PFSK-1 (cell line): ENCODE measurements around the gene AKAP10.

Source experiments
- FOXP2 ChIP-seq: optimal IDR thresholded peaks from 2 replicates; pipeline ENCODE3; 2011; ENCODE audit warnings: borderline replicate concordance, control low read depth, inconsistent platforms; ENCODE audit not compliant: insufficient read depth; ENCODE audit errors: extremely low read length, extremely low read depth
- POLR2AphosphoS5 ChIP-seq: IDR thresholded peaks from 2 replicates; pipeline ENCODE4 v1.6.1; 2012; ENCODE audit warnings: low read depth, mild to moderate bottlenecking, control low read depth, low read length, moderate library complexity
- SIN3A ChIP-seq: IDR thresholded peaks from 2 replicates; pipeline ENCODE4 v1.6.1; 2012; ENCODE audit warnings: mild to moderate bottlenecking, low read length, moderate library complexity, borderline replicate concordance; ENCODE audit not compliant: insufficient read depth
- TAF1 ChIP-seq: IDR thresholded peaks from 2 replicates; pipeline ENCODE4 v1.6.1; 2012; ENCODE audit warnings: low read length, control low read depth, borderline replicate concordance; ENCODE audit not compliant: insufficient read depth
- TF ChIP-seq, protein P1 (sequence below), 2 experiments: IDR thresholded peaks; 2 replicates each; pipeline versions ENCODE4 v1.6.1 to v1.8.0; 2011 to 2012; ENCODE audit warnings: low read depth in 2 of 2, low read length in 2 of 2, control low read depth in 1 of 2, inconsistent platforms in 1 of 2, mild to moderate bottlenecking in 1 of 2, moderate library complexity in 1 of 2; ENCODE audit not compliant: insufficient read depth in 1 of 2

Gene AKAP10

DNA sequence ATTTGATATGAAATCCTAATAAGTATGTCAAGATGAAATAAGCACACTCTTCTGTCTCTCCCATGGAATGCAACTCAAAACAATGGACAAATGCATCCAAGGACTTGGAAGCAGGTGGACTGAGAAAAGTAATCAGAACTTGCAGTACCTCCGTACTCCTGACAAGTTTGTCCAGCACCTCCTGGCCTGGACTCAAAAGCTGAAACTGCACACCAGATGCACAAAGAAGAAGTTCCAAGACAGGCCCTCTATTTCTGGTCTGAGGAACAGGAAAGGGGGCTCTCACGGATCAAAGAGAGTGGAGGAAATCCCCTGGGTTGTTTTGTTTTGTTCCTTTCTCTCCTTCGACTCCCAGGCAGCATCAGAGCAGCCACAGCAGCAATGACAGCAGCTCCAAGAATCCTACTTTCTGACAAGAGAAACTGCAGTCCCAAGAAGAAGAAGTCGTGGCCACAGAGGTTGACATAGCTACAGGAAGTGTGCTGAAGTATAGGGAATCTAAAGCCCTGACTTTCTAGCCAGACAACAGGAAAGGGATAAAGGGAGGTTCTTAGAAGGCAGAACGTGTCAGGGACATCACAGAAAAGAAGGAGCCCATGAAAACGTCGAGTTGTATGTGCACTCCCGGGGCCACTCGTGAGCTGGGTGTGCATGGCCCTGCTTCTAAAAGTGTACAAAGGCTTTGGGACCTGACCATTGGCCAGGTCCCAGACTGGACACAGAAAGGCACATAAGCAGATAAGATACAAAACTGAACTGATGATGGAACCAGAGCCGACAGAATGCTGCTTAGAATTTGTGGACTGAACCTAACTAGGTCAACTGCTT is 29.3 kb downstream of the AKAP10 start:
- TF ChIP-seq SIN3A (no peak), TAF1 (no peak), POLR2AphosphoS5 (no peak), FOXP2 (no peak)
- TF ChIP-seq, protein P1, sequence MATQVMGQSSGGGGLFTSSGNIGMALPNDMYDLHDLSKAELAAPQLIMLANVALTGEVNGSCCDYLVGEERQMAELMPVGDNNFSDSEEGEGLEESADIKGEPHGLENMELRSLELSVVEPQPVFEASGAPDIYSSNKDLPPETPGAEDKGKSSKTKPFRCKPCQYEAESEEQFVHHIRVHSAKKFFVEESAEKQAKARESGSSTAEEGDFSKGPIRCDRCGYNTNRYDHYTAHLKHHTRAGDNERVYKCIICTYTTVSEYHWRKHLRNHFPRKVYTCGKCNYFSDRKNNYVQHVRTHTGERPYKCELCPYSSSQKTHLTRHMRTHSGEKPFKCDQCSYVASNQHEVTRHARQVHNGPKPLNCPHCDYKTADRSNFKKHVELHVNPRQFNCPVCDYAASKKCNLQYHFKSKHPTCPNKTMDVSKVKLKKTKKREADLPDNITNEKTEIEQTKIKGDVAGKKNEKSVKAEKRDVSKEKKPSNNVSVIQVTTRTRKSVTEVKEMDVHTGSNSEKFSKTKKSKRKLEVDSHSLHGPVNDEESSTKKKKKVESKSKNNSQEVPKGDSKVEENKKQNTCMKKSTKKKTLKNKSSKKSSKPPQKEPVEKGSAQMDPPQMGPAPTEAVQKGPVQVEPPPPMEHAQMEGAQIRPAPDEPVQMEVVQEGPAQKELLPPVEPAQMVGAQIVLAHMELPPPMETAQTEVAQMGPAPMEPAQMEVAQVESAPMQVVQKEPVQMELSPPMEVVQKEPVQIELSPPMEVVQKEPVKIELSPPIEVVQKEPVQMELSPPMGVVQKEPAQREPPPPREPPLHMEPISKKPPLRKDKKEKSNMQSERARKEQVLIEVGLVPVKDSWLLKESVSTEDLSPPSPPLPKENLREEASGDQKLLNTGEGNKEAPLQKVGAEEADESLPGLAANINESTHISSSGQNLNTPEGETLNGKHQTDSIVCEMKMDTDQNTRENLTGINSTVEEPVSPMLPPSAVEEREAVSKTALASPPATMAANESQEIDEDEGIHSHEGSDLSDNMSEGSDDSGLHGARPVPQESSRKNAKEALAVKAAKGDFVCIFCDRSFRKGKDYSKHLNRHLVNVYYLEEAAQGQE (IDR thresholded peaks at IDR 0.05; ENCODE audit: insufficient read depth in 1 of 2, low read depth in 2 of 2, low read length in 2 of 2), result no peak

DNA sequence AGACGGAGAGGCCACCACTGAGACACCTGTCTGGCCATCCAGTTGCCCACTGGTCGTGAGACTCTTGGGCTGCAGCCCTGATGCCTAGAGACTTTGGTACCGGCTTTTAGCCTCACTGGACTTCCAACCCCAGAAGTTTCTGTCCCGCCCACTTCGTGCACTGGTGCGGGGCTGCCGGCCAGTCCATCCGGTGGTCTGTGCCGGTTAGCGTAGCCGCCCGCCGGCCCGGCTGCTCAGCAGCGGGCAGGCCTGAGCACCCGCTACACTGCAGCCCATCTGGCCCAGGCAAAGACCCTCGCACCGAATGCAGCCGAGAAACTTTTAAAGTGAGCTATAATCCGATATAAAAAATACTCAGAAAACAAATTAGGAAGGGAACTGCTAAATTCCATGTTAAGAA is 30.7 kb downstream of the AKAP10 start:
- no peak for TF ChIP-seq FOXP2
- TF ChIP-seq TAF1, result no peak
- TF ChIP-seq, protein P1 (IDR thresholded peaks at IDR 0.05; ENCODE audit: insufficient read depth in 1 of 2, low read depth in 2 of 2, low read length in 2 of 2), result no peak
- no peak for TF ChIP-seq SIN3A
- TF ChIP-seq POLR2AphosphoS5, result no peak

DNA sequence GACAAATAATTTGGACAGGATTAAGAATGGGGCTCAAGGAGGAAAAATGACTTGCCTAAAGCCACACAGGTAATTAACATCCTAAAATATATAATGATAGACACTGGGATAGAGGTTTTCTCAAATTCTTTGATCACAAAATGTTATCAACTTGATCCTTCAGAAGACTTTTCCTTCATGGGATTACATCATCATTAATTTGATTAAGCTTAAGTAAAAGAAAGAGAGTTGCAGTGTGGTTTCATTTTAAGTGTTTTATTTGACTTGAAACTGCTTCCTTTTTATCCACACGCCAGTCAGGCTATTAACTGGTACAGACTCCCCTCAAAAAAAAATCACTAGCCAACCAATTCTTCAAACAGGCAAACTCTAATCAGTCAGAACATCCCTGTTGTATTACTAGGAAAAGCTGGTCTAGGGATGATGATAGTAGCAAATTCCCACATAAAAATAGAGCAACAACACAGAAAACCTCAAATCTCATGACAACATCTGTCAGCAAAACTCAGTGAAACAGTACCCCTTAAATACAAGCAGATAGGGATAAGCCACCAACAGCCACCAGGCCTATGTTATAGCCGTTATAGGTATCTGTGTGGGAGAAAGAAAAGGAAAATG is 32.5 kb downstream of the AKAP10 start:
- TF ChIP-seq FOXP2, result no peak

DNA sequence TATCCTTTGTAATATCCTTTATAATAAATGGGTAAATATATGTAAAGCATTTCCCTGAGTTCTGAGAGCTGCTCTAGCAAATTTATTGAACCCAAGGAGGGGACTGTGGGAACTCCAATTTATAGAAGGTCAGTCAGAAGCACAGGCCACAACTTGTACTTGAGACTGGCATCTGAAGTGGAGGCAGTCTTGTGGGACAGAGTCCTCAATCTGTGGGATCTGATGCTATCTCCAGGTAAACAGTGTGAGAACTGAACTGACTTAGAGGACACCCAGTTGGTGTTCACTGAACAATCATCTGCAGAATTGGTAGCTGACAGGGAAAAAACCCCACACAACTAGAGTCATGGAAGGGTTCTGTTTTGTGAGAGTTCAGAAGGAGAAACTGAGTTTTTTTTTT is 34.0 kb downstream of the AKAP10 start:
- TF ChIP-seq SIN3A (no peak), POLR2AphosphoS5 (no peak), TAF1 (no peak), FOXP2 (no peak)
- TF ChIP-seq, protein P1 (IDR thresholded peaks at IDR 0.05; ENCODE audit: insufficient read depth in 1 of 2, low read depth in 2 of 2, low read length in 2 of 2), result no peak

DNA sequence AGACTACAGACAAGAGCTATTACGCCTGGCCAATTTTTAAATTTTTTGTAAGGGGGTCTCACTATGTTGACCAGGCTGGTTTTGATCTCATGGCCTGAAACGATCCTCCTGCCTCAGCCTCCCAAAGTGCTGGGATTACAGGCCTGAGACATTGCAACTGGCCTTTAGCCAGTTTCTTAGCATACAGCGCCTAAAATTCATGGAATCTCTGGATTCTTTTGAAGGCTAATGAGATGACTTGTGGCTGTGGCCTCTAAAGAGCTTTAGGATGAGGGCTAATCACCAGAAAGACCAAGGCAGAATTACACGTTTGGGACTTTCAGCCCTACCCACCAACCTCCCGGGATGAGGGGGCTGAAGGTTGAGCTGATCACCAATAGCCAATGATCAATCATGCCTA is 34.6 kb downstream of the AKAP10 start:
- TF ChIP-seq, protein P1 (IDR thresholded peaks at IDR 0.05; ENCODE audit: insufficient read depth in 1 of 2, low read depth in 2 of 2, low read length in 2 of 2), result no peak
- TF ChIP-seq TAF1 (no peak), POLR2AphosphoS5 (no peak), SIN3A (no peak), FOXP2 (no peak)
